HG02852 (cell line): Measurements from ENCODE around the gene MRPL32.

ENCODE experiments used
- ATAC-seq: cut with Tn5 transposase; IDR thresholded peaks from one replicate; pipeline ENCODE4 v1.9.1; 2021; ENCODE audit warnings: mild to moderate bottlenecking, moderate library complexity; ENCODE audit not compliant: unreplicated experiment

The MRPL32 gene

GRCh38 chr7:42964293-42964692 lies 32.1 kb downstream of the MRPL32 start:
- ATAC-seq = no peak

GRCh38 chr7:42964849-42965805 lies 33.0 kb downstream of the MRPL32 start:
- ATAC-seq = no peak

GRCh38 chr7:42967391-42967790 lies 35.2 kb downstream of the MRPL32 start:
- no peak for ATAC-seq

- ATAC-seq = no peak
These were observed 40.7 kb downstream of the MRPL32 start for GRCh38 chr7:42972699-42973500.

- ATAC-seq = no peak
These were observed 44.2 kb downstream of the MRPL32 start for GRCh38 chr7:42976371-42976770.

GRCh38 chr7:42978496-42978895 lies 46.3 kb downstream of the MRPL32 start:
- no peak for ATAC-seq

GRCh38 chr7:42980084-42980483 lies 47.9 kb downstream of the MRPL32 start:
- ATAC-seq = no peak

GRCh38 chr7:42980514-42980913 lies 48.3 kb downstream of the MRPL32 start:
- no peak for ATAC-seq

GRCh38 chr7:42981601-42982000 lies 49.4 kb downstream of the MRPL32 start:
- ATAC-seq = no peak

- no peak for ATAC-seq
These were observed 50.5 kb downstream of the MRPL32 start for GRCh38 chr7:42982604-42983115.

- no peak for ATAC-seq
These were observed 52.0 kb downstream of the MRPL32 start for GRCh38 chr7:42984137-42984536.

GRCh38 chr7:42986213-42986612 lies 54.0 kb downstream of the MRPL32 start:
- no peak for ATAC-seq

GRCh38 chr7:42986781-42987248 lies 54.6 kb downstream of the MRPL32 start:
- no peak for ATAC-seq
